HG02642 (cell line): ENCODE data around the gene ACTL6B.

ENCODE experiments used
- ATAC-seq: cut with Tn5 transposase; IDR thresholded peaks from one replicate; pipeline ENCODE4 v1.9.1; 2021; ENCODE audit warnings: mild to moderate bottlenecking; ENCODE audit not compliant: unreplicated experiment, poor library complexity

ACTL6B gene

DNA sequence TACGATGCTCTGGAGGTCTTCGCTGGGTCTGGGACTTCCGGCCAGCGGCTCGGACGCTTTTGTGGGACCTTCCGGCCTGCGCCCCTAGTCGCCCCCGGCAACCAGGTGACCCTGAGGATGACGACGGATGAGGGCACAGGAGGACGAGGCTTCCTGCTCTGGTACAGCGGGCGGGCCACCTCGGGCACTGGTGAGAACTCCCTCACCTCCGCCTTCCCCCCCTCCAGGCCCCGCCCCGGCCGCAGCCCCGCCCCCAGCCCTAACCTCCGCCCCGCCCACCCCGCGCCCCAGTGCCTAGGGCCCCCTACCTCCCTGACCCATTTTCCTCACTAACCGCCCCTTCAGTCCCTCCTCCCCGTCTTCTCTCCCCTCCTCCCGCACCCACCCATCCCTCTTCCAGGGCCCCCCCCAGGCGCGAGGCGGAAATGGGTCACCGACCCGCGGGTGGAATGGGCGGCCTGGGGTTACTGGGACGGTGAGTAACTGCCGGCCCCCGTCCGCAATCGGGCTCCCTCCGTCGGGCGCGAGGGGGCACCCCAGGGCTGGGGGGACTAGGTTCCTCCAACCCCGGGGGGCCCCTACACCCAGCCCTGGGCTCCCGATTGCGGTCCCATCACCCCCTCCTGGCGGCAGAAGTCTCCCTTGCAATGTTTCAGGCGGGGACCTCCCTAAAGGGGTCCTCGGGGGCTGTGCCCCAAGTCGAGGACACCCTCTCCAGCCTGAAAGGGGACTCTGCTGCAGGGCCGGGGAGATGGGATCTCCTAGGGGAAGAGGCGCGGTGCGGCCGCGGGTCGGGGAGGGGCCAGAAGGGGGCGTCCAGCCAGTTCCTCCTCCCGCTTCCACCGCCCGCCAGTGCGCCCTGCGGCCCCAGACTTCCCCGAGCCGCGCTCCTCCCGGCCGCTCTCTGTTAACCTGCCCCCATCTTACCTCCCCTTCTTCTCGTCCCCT is 51.9 kb downstream of the ACTL6B start:
- ATAC-seq, result peak; percentile 43

GRCh38 chr7:100603726-100604027 is 52.6 kb downstream of the ACTL6B start:
- peak; percentile 12 for ATAC-seq

DNA sequence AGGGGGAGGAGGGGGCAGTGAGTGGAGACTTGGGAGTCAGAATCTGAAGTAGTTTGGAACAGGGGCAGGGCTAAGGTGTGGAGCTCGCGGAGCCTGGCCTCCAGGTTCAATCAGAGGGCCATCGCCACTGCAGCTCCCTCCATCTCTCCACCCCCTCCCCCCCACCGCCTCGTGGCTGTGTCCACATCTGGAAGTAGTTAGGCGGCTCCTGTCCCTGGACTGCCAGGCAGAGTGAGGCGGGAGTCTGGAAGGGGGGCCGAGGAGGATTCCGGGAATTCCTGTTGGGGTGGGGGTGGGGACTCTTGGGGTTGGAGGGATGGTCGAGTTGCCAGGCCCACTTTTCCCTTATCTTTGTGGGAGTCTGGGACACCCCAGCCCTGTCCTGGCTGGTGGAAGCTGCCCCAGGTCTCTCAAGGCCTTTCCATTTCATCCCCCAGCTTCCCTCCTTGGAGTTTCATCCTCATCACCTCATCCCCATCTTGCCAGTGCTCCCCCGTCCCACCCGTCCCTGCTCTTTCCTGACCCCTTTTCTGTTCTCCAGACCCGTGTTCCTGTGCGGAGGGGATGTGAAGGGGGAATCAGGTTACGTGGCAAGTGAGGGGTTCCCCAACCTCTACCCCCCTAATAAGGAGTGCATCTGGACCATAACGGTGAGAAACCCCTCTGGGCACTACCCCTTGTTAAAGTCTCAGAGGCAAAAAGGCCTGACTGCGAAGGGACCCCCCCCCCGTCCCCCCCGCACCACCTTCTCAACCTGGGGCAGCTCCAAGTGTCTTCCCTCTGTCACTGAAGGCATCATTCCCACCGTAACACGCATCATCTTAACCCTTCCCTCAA is 53.1 kb downstream of the ACTL6B start:
- ATAC-seq, result no peak

GRCh38 chr7:100600730-100601038 is 55.6 kb downstream of the ACTL6B start:
- ATAC-seq, result no peak

DNA sequence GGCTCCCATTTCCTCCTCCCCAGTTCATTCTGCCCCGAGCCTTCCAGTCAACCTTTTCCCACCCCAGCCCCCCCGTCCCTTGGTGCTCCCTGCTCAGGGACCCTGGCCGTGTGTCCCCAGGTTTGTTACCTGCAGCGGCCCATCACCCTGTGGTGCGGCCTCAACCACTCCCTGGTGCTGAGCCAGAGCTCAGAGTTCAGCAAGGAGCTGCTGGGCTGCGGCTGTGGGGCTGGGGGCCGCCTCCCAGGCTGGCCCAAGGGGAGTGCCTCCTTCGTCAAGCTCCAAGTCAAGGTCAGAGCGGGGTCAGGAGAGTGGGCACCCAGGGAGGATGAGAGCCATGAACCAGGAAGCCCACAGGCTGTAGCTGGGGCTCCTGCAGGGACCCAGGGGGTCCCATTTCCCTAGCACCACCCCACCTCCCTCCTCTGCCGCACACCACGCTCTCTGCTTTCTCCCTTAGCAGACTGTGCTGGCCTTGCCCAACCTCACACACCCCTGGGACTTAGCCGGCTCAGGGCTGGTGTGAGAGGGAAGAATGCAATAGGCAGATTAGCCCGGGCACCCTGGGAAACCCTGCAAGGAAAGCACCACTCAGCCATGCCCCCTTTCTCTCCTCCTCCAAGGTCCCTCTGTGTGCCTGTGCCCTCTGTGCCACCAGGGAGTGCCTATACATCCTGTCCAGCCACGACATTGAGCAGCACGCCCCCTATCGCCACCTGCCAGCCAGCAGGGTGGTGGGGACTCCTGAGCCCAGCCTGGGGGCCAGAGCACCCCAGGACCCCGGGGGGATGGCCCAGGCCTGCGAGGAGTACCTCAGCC is 56.1 kb downstream of the ACTL6B start:
- ATAC-seq, result no peak

- ATAC-seq, result no peak
These were observed 57.8 kb downstream of the ACTL6B start for GRCh38 chr7:100598425-100598824.

DNA sequence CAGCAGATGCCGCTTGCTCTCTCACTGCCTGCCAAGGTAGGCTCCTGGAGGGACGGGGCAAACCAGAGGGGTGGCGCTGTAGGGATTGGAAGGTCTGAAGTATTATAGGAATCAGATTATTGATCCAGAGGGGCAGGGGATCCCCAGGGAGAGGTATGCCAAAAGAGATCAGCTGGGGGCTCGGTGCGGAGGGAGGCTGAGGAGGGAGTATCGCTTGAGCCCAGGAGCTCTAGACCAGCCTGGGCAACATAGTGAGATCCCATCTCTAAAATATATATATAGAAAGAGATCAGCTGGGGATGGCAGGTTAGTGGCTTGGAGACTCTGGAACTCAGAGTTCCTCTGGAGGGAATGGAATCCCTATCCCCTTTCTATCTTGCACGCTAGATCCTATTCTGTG is 61.1 kb downstream of the ACTL6B start:
- no peak for ATAC-seq
